Chondrocyte (in vitro differentiated cells): ENCODE measurements around the gene PLPP4. TPM values are rescaled to one million over a fixed set of nuclear protein-coding genes. Genes with fewer than 3 reads are reported as not detected.

ENCODE experiments used
- DNase-seq: peaks from one replicate; pipeline ENCODE4 v3.0.0; 2021; ENCODE audit warnings: mixed read lengths, low spot score
- H3K27ac Mint-ChIP-seq: one replicate; pipeline ENCODE4 v1.8.0; 2021; ENCODE audit warnings: mild to moderate bottlenecking, moderate library complexity, mixed read lengths; ENCODE audit not compliant: unreplicated experiment
- H3K27me3 Mint-ChIP-seq: 2 replicates; pipeline ENCODE4 v1.8.0; 2021; ENCODE audit warnings: low read depth, mixed read lengths
- H3K36me3 Mint-ChIP-seq: 2 replicates; pipeline ENCODE4 v1.8.0; 2021; ENCODE audit warnings: low read depth, mixed read lengths
- H3K4me1 Mint-ChIP-seq: 2 replicates; pipeline ENCODE4 v1.8.0; 2021; ENCODE audit warnings: low read depth, mild to moderate bottlenecking, mixed read lengths
- H3K4me3 Mint-ChIP-seq: one replicate; pipeline ENCODE4 v1.8.0; 2021; ENCODE audit warnings: mild to moderate bottlenecking, moderate library complexity, mixed read lengths; ENCODE audit not compliant: unreplicated experiment
- H3K9me3 Mint-ChIP-seq: 2 replicates; pipeline ENCODE4 v1.8.0; 2021; ENCODE audit warnings: low read depth, mixed read lengths
- total RNA-seq: library from RNA; stranded (reverse); gene quantifications from 3 replicates; pipeline ENCODE4 v1.2.1, GENCODE V29; 2021
- TF ChIP-seq, protein P1 (sequence below): fragments of 200-600 bp; sonication (generic); IDR thresholded peaks from 2 replicates; pipeline ENCODE4 v1.5.0; 2021; ENCODE audit warnings: antibody characterized with exemption, mild to moderate bottlenecking, moderate library complexity

The PLPP4 gene
- total RNA-seq, 1 donor from 2014 or later = 3.0 TPM

DNA sequence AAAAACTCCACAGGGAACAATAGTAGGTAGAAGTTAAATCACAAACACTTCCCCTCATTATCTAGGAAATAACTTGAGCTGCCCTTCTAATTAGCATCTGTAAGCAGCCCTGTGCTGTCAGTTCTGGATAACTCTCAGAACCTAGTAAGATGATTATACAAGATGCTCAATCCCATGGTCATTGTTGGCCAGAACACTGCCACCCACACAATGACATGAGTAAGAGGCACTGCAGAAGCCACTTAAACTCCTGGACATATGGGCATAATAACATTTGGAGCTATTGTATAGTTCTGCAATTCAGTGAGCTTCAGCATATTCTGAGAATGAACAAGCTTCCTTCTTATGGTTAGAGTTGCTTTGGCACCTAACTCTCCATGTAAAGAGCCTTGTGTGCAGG lies 153.8 kb downstream of the PLPP4 start:
- no peaks in the 10 kb centered on the region for H3K36me3 Mint-ChIP-seq
- no peak overlapping the region for H3K27ac Mint-ChIP-seq
- H3K27me3 Mint-ChIP-seq = no peaks in the 10 kb centered on the region
- peaks cover 6% of the 10 kb centered on the region for H3K4me1 Mint-ChIP-seq
- TF ChIP-seq, protein P1, sequence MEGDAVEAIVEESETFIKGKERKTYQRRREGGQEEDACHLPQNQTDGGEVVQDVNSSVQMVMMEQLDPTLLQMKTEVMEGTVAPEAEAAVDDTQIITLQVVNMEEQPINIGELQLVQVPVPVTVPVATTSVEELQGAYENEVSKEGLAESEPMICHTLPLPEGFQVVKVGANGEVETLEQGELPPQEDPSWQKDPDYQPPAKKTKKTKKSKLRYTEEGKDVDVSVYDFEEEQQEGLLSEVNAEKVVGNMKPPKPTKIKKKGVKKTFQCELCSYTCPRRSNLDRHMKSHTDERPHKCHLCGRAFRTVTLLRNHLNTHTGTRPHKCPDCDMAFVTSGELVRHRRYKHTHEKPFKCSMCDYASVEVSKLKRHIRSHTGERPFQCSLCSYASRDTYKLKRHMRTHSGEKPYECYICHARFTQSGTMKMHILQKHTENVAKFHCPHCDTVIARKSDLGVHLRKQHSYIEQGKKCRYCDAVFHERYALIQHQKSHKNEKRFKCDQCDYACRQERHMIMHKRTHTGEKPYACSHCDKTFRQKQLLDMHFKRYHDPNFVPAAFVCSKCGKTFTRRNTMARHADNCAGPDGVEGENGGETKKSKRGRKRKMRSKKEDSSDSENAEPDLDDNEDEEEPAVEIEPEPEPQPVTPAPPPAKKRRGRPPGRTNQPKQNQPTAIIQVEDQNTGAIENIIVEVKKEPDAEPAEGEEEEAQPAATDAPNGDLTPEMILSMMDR = no peak
- no peak for DNase-seq
- no peak overlapping the region for H3K4me3 Mint-ChIP-seq
- peaks cover 13% of the 10 kb centered on the region for H3K9me3 Mint-ChIP-seq

DNA sequence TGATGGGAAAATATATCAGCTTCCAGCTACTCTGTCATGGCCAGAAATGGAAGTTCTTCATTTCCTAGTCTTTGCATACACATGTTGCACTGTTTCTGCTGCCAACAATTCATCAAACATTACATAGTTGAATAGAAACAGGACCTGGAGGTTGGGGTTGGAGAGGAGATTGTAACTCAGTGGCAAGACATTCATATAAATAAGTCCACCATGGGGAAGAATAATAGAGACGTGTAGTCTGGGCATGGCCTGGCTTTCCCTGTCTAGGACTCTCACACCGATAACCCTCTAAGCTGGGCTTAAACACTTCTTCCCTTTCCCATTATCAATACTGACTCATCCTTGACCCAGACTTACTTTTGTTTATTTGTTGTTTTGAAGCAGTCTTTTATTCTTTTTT lies 155.7 kb downstream of the PLPP4 start:
- DNase-seq = no peak
- no peak overlapping the region for H3K4me3 Mint-ChIP-seq
- peaks cover 15% of the 10 kb centered on the region for H3K9me3 Mint-ChIP-seq

DNA sequence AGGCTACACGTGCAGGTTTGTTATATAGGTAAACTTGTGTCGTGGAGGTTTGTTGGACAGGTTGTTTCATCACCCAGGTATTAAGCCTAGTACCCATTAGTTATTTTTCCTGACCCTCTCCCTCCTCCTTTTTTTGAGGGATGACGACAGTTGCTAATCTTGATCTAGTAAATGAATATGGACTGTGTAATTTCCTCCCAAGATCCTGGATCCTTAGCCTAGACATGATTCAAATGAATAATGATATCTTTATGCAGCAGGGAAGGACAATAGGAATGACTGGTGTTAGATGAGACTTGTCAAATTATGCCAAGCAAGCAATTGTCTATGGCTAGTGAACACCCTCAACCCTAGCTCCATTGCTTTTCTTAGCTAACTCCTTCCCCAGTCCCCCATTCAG lies 156.2 kb downstream of the PLPP4 start:
- H3K27me3 Mint-ChIP-seq = no peaks in the 10 kb centered on the region
- H3K36me3 Mint-ChIP-seq = no peaks in the 10 kb centered on the region
- no peak overlapping the region for H3K27ac Mint-ChIP-seq
- H3K4me3 Mint-ChIP-seq = no peak overlapping the region
- no peaks in the 10 kb centered on the region for H3K4me1 Mint-ChIP-seq
- TF ChIP-seq, protein P1 = no peak
- no peak for DNase-seq
- peaks cover 15% of the 10 kb centered on the region for H3K9me3 Mint-ChIP-seq

More for the DNA sequence above, 155.7 kb downstream of the PLPP4 start:
- no peak overlapping the region for H3K27ac Mint-ChIP-seq
- no peaks in the 10 kb centered on the region for H3K4me1 Mint-ChIP-seq
- TF ChIP-seq, protein P1 = no peak
- H3K27me3 Mint-ChIP-seq = no peaks in the 10 kb centered on the region
- H3K36me3 Mint-ChIP-seq = no peaks in the 10 kb centered on the region

DNA sequence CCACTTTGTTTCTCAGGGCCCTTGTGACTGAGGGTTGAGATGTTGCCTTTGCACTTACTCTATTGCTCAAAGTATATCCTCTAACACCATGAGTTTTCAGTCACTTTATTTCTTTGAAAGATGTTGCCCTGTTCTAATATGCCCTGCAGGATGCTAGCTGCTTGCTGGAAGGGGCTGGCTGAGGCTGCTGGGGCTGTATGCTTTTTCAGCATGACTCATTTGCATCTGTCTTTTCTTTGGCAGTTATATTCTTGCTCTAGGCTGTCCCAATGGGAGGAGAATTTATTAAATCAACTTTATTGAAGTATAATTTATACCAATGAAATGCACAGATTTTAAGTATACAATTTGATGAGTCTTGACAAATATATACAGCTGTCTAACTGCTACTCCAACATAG lies 157.7 kb downstream of the PLPP4 start:
- TF ChIP-seq, protein P1 = no peak
- Mint-ChIP-seq H3K36me3 (no peaks in the 10 kb centered on the region), H3K9me3 (peaks cover 16% of the 10 kb centered on the region), H3K27me3 (no peaks in the 10 kb centered on the region), H3K4me3 (no peak overlapping the region), H3K4me1 (no peaks in the 10 kb centered on the region), H3K27ac (no peak overlapping the region)
- DNase-seq = no peak

DNA sequence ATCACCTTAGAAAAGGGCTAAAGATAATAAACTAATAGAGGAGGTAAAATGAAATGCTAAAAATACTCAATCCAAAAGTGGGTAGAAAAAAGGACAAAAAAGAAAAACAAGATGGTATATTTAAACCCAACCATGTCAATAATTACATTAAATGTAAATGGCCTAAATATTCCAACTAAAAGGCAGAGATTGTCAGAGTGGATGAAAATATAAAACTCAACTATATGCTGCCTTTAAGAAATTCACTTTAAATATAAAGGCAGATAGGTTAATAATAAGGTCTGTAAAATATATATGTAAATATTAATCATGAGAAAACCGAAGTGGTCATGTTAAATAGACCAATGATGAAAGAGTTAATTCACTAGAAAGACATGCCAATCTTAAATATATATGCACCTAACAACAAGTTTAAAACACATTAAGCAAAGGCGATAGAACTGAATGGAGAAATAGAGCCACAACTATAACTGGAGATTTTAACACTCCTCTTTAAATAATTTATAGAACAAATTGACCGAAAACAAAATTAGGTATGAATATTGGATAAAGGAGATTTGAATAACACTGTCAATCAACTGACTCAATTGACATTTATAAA lies 159.4 kb downstream of the PLPP4 start:
- no peak for DNase-seq
- Mint-ChIP-seq H3K9me3 (peaks cover 16% of the 10 kb centered on the region), H3K36me3 (no peaks in the 10 kb centered on the region), H3K4me3 (no peak overlapping the region), H3K4me1 (no peaks in the 10 kb centered on the region), H3K27ac (no peak overlapping the region), H3K27me3 (no peaks in the 10 kb centered on the region)
- TF ChIP-seq, protein P1 = no peak
